ENCODE measurements around the gene RIN1.
A peak's percentile ranks its signal among the peaks of the same experiment; 100 is the strongest.

GRCh38 chr11:66291706-66292542 is 44.3 kb downstream of the RIN1 start, which contains the start of gene TMEM151A:
- TF ChIP-seq, protein P1, sequence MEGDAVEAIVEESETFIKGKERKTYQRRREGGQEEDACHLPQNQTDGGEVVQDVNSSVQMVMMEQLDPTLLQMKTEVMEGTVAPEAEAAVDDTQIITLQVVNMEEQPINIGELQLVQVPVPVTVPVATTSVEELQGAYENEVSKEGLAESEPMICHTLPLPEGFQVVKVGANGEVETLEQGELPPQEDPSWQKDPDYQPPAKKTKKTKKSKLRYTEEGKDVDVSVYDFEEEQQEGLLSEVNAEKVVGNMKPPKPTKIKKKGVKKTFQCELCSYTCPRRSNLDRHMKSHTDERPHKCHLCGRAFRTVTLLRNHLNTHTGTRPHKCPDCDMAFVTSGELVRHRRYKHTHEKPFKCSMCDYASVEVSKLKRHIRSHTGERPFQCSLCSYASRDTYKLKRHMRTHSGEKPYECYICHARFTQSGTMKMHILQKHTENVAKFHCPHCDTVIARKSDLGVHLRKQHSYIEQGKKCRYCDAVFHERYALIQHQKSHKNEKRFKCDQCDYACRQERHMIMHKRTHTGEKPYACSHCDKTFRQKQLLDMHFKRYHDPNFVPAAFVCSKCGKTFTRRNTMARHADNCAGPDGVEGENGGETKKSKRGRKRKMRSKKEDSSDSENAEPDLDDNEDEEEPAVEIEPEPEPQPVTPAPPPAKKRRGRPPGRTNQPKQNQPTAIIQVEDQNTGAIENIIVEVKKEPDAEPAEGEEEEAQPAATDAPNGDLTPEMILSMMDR (IDR thresholded peaks at IDR 0.05; ENCODE audit: extremely low read depth in 1 of 2, insufficient read depth in 1 of 2, low read depth in 1 of 2, low read length in 2 of 2): no peak
- TF ChIP-seq, protein P2, sequence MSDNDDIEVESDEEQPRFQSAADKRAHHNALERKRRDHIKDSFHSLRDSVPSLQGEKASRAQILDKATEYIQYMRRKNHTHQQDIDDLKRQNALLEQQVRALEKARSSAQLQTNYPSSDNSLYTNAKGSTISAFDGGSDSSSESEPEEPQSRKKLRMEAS (IDR thresholded peaks at IDR 0.05; ENCODE audit: insufficient read depth, insufficient read length): no peak
- peak; percentile 91 for TF ChIP-seq EZH2 (IDR thresholded peaks at IDR 0.05; ENCODE audit: borderline replicate concordance, low read depth, low read length, severe bottlenecking)
- no peak for TF ChIP-seq FOS (IDR thresholded peaks at IDR 0.05; ENCODE audit: borderline replicate concordance, insufficient read depth, low read length)
- no peak for TF ChIP-seq MYC (IDR thresholded peaks at IDR 0.05; ENCODE audit: low read depth, low read length)
- no peak for TF ChIP-seq POLR2A (IDR thresholded peaks at IDR 0.05; ENCODE audit: low read depth, low read length)
- TF ChIP-seq POLR2AphosphoS5 (IDR thresholded peaks at IDR 0.05; ENCODE audit: insufficient read depth, low read depth, low read length): no peak
- no peak for TF ChIP-seq GATA2 (IDR thresholded peaks at IDR 0.05; ENCODE audit: insufficient read depth, insufficient read length, low read depth, low read length)
- no peak for TF ChIP-seq JUN (IDR thresholded peaks at IDR 0.05; ENCODE audit: borderline replicate concordance, insufficient read depth, insufficient read length, low read depth)

Measured in endothelial cell of umbilical vein (primary cell).